BLaER1 (cell line): ENCODE results near the gene SMPD1.

Experiments used
- H3K27ac ChIP-seq: shearing (Covaris generic); formaldehyde crosslinking; 2 replicates; pipeline ENCODE4 v1.8.1; 2022
- H3K27me3 ChIP-seq: shearing (Covaris generic); formaldehyde crosslinking; 2 replicates; pipeline ENCODE4 v1.8.1; 2022
- H3K36me3 ChIP-seq: shearing (Covaris generic); formaldehyde crosslinking; 2 replicates; pipeline ENCODE4 v1.8.1; 2022
- H3K4me1 ChIP-seq: shearing (Covaris generic); formaldehyde crosslinking; 2 replicates; pipeline ENCODE4 v1.8.1; 2022
- H3K4me2 ChIP-seq: shearing (Covaris generic); formaldehyde crosslinking; 2 replicates; pipeline ENCODE4 v1.8.1; 2022
- H3K4me3 ChIP-seq: shearing (Covaris generic); formaldehyde crosslinking; 2 replicates; pipeline ENCODE4 v1.8.1; 2022
- H3K9ac ChIP-seq: shearing (Covaris generic); formaldehyde crosslinking; 2 replicates; pipeline ENCODE4 v1.8.1; 2022
- H3K9me3 ChIP-seq: shearing (Covaris generic); formaldehyde crosslinking; 2 replicates; pipeline ENCODE4 v1.8.1; 2022
- H4K20me1 ChIP-seq: shearing (Covaris generic); formaldehyde crosslinking; 2 replicates; pipeline ENCODE4 v1.8.1; 2022
- Cebpa-rat ChIP-seq: shearing (Covaris generic); IDR thresholded peaks from 2 replicates; pipeline ENCODE4 v1.8.1; 2022

The SMPD1 gene

GRCh38 chr11:6360183-6360582, 30.1 kb upstream of the SMPD1 start:
- Histone ChIP-seq H3K27ac (no peak overlapping the region), H3K9me3 (no peaks in the 10 kb centered on the region), H3K4me1 (no peaks in the 10 kb centered on the region), H3K9ac (no peak overlapping the region), H3K4me3 (no peak overlapping the region), H3K36me3 (no peaks in the 10 kb centered on the region), H4K20me1 (no peaks in the 10 kb centered on the region), H3K4me2 (no peak overlapping the region), H3K27me3 (no peaks in the 10 kb centered on the region)
- TF ChIP-seq Cebpa-rat = no peak

- Histone ChIP-seq H3K27ac (no peak overlapping the region), H3K4me3 (no peak overlapping the region), H3K4me1 (no peaks in the 10 kb centered on the region), H3K36me3 (no peaks in the 10 kb centered on the region), H3K9me3 (no peaks in the 10 kb centered on the region), H4K20me1 (no peaks in the 10 kb centered on the region), H3K4me2 (no peak overlapping the region), H3K27me3 (no peaks in the 10 kb centered on the region), H3K9ac (no peak overlapping the region)
- no peak for TF ChIP-seq Cebpa-rat
These were observed 27.9 kb upstream of the SMPD1 start for GRCh38 chr11:6362185-6362872.

GRCh38 chr11:6362873-6363678, 27.2 kb upstream of the SMPD1 start:
- no peak overlapping the region for H3K27ac ChIP-seq
- TF ChIP-seq Cebpa-rat = no peak
- no peaks in the 10 kb centered on the region for H3K27me3 ChIP-seq
- no peaks in the 10 kb centered on the region for H3K36me3 ChIP-seq
- no peaks in the 10 kb centered on the region for H3K4me1 ChIP-seq
- H4K20me1 ChIP-seq = no peaks in the 10 kb centered on the region
- no peak overlapping the region for H3K4me2 ChIP-seq
- no peak overlapping the region for H3K9ac ChIP-seq
- no peak overlapping the region for H3K4me3 ChIP-seq
- H3K9me3 ChIP-seq = no peaks in the 10 kb centered on the region

- no peak overlapping the region for H3K4me2 ChIP-seq
- no peaks in the 10 kb centered on the region for H3K36me3 ChIP-seq
- H4K20me1 ChIP-seq = no peaks in the 10 kb centered on the region
These were observed 24.6 kb upstream of the SMPD1 start for GRCh38 chr11:6365659-6366058.

GRCh38 chr11:6371825-6372224, 18.4 kb upstream of the SMPD1 start:
- Histone ChIP-seq H4K20me1 (no peaks in the 10 kb centered on the region), H3K4me1 (peaks cover 8% of the 10 kb centered on the region), H3K36me3 (no peaks in the 10 kb centered on the region), H3K9ac (no peak overlapping the region), H3K27ac (no peak overlapping the region), H3K4me3 (no peak overlapping the region), H3K27me3 (no peaks in the 10 kb centered on the region), H3K4me2 (no peak overlapping the region), H3K9me3 (no peaks in the 10 kb centered on the region)
- no peak for TF ChIP-seq Cebpa-rat

More at GRCh38 chr11:6365659-6366058, 24.6 kb upstream of the SMPD1 start:
- TF ChIP-seq Cebpa-rat = no peak
- Histone ChIP-seq H3K9me3 (no peaks in the 10 kb centered on the region), H3K4me3 (no peak overlapping the region), H3K9ac (no peak overlapping the region), H3K27me3 (no peaks in the 10 kb centered on the region), H3K27ac (no peak overlapping the region), H3K4me1 (no peaks in the 10 kb centered on the region)

GRCh38 chr11:6377902-6378639, 12.2 kb upstream of the SMPD1 start:
- peak overlapping the region; percentile 10; the same call in 1 of the 2 replicates for H3K27ac ChIP-seq
- H3K9ac ChIP-seq = no peak overlapping the region

GRCh38 chr11:6378640-6378989, 11.7 kb upstream of the SMPD1 start:
- H3K9ac ChIP-seq = no peak overlapping the region
- peaks cover 31% of the 10 kb centered on the region for H3K4me1 ChIP-seq
- TF ChIP-seq Cebpa-rat = no peak
- H3K36me3 ChIP-seq = no peaks in the 10 kb centered on the region
- H3K27me3 ChIP-seq = no peaks in the 10 kb centered on the region
- H4K20me1 ChIP-seq = no peaks in the 10 kb centered on the region
- peak overlapping the region; percentile 64 for H3K4me2 ChIP-seq
- no peaks in the 10 kb centered on the region for H3K9me3 ChIP-seq
- no peak overlapping the region for H3K27ac ChIP-seq
- no peak overlapping the region for H3K4me3 ChIP-seq

More at GRCh38 chr11:6377902-6378639, 12.2 kb upstream of the SMPD1 start:
- Histone ChIP-seq H3K9me3 (no peaks in the 10 kb centered on the region), H3K36me3 (no peaks in the 10 kb centered on the region), H3K4me2 (peak overlapping the region; percentile 64), H3K4me1 (peaks cover 31% of the 10 kb centered on the region), H3K4me3 (0 out of 2 replicates have a peak overlapping the region, but pooled peaks have one; percentile 12), H3K27me3 (no peaks in the 10 kb centered on the region), H4K20me1 (no peaks in the 10 kb centered on the region)
- no peak for TF ChIP-seq Cebpa-rat

GRCh38 chr11:6385046-6385777, 5.1 kb upstream of the SMPD1 start:
- no peaks in the 10 kb centered on the region for H3K36me3 ChIP-seq
- no peak overlapping the region for H3K9ac ChIP-seq
- H3K4me1 ChIP-seq = peaks cover 22% of the 10 kb centered on the region
- no peak for TF ChIP-seq Cebpa-rat
- no peaks in the 10 kb centered on the region for H4K20me1 ChIP-seq
- H3K4me2 ChIP-seq = peak overlapping the region; percentile 45
- no peaks in the 10 kb centered on the region for H3K9me3 ChIP-seq
- no peak overlapping the region for H3K27ac ChIP-seq
- no peak overlapping the region for H3K4me3 ChIP-seq
- H3K27me3 ChIP-seq = no peaks in the 10 kb centered on the region

GRCh38 chr11:6387811-6388599, 2.3 kb upstream of the SMPD1 start:
- H3K4me1 ChIP-seq = peaks cover 32% of the 10 kb centered on the region
- H3K4me2 ChIP-seq = no peak overlapping the region
- no peak overlapping the region for H3K9ac ChIP-seq
- no peak for TF ChIP-seq Cebpa-rat
- H3K4me3 ChIP-seq = no peak overlapping the region
- no peak overlapping the region for H3K27ac ChIP-seq
- H3K27me3 ChIP-seq = no peaks in the 10 kb centered on the region
- no peaks in the 10 kb centered on the region for H3K9me3 ChIP-seq
- H4K20me1 ChIP-seq = no peaks in the 10 kb centered on the region
- no peaks in the 10 kb centered on the region for H3K36me3 ChIP-seq
